ENCODE data around the gene HORMAD2. TPM values are rescaled to one million over a fixed set of nuclear protein-coding genes. Genes with fewer than 3 reads are reported as not detected.
A peak's percentile ranks its signal among the peaks of the same experiment; 100 is the strongest.

Gene HORMAD2
- total RNA-seq, 1 donor from 2014 or later, result not detected

- H3K4me2 ChIP-seq, result no peak overlapping the region
- Mint-ChIP-seq H3K4me3 (no peak overlapping the region), H3K4me1 (no peaks in the 10 kb centered on the region), H3K27ac (no peak overlapping the region), H3K9me3 (no peaks in the 10 kb centered on the region), H3K36me3 (no peaks in the 10 kb centered on the region), H3K27me3 (ENCODE audit: insufficient read depth, low read depth) (no peaks in the 10 kb centered on the region)
- no peak overlapping the region for H3K9ac ChIP-seq
- H3K27ac ChIP-seq, result no peak overlapping the region
- H3K4me1 ChIP-seq, result no peaks in the 10 kb centered on the region
- DNase-seq (ENCODE audit: low spot score), result no peak
- H3K4me3 ChIP-seq, result no peak overlapping the region
- no peaks in the 10 kb centered on the region for H3F3A ChIP-seq (ENCODE audit: low read depth)
- no peaks in the 10 kb centered on the region for H3K79me2 ChIP-seq (ENCODE audit: low read depth)
- H3K9me3 ChIP-seq (ENCODE audit: low read depth), result no peaks in the 10 kb centered on the region
- no peaks in the 10 kb centered on the region for H3K36me3 ChIP-seq
- no peak for TF ChIP-seq CTCF (IDR thresholded peaks at IDR 0.05)
- TF ChIP-seq EZH2 (IDR thresholded peaks at IDR 0.05), result no peak
- TF ChIP-seq EZH2phosphoT487 (IDR thresholded peaks at IDR 0.05), result no peak
- H2AFZ ChIP-seq (replicated peaks), result no peak overlapping the region
- no peaks in the 10 kb centered on the region for H3K27me3 ChIP-seq
- no peaks in the 10 kb centered on the region for H4K20me1 ChIP-seq (ENCODE audit: low read depth)
Observed at GRCh38 chr22:30170129-30170528, 89.9 kb downstream of the HORMAD2 start.

GRCh38 chr22:30171008-30171407 lies 90.7 kb downstream of the HORMAD2 start:
- no peaks in the 10 kb centered on the region for H3K9me3 Mint-ChIP-seq
- H3K36me3 Mint-ChIP-seq, result no peaks in the 10 kb centered on the region
- no peak for DNase-seq (ENCODE audit: low spot score)
- H3K9ac ChIP-seq, result no peak overlapping the region
- H3K36me3 ChIP-seq, result no peaks in the 10 kb centered on the region
- no peaks in the 10 kb centered on the region for H3K79me2 ChIP-seq (ENCODE audit: low read depth)
- no peaks in the 10 kb centered on the region for H3F3A ChIP-seq (ENCODE audit: low read depth)
- no peak overlapping the region for H3K4me2 ChIP-seq
- no peaks in the 10 kb centered on the region for H3K4me1 ChIP-seq
- no peaks in the 10 kb centered on the region for H3K4me1 Mint-ChIP-seq
- no peak for TF ChIP-seq EZH2 (IDR thresholded peaks at IDR 0.05)
- TF ChIP-seq CTCF (IDR thresholded peaks at IDR 0.05), result no peak
- TF ChIP-seq EZH2phosphoT487 (IDR thresholded peaks at IDR 0.05), result no peak
- H3K27me3 ChIP-seq, result no peaks in the 10 kb centered on the region
- no peak overlapping the region for H3K27ac ChIP-seq
- no peak overlapping the region for H2AFZ ChIP-seq (replicated peaks)
- H3K4me3 ChIP-seq, result no peak overlapping the region
- H4K20me1 ChIP-seq (ENCODE audit: low read depth), result no peaks in the 10 kb centered on the region
- H3K27me3 Mint-ChIP-seq (ENCODE audit: insufficient read depth, low read depth), result no peaks in the 10 kb centered on the region
- no peak overlapping the region for H3K27ac Mint-ChIP-seq
- H3K9me3 ChIP-seq (ENCODE audit: low read depth), result no peaks in the 10 kb centered on the region
- no peak overlapping the region for H3K4me3 Mint-ChIP-seq

GRCh38 chr22:30175690-30176288 lies 95.5 kb downstream of the HORMAD2 start:
- Histone ChIP-seq H3K27me3 (no peaks in the 10 kb centered on the region), H3F3A (ENCODE audit: low read depth) (no peaks in the 10 kb centered on the region), H3K27ac (no peak overlapping the region), H3K4me2 (no peak overlapping the region), H3K4me3 (no peak overlapping the region), H3K36me3 (no peaks in the 10 kb centered on the region), H2AFZ (replicated peaks) (peak overlapping the region; percentile 74), H4K20me1 (ENCODE audit: low read depth) (no peaks in the 10 kb centered on the region), H3K9me3 (ENCODE audit: low read depth) (no peaks in the 10 kb centered on the region), H3K9ac (no peak overlapping the region), H3K79me2 (ENCODE audit: low read depth) (no peaks in the 10 kb centered on the region), H3K4me1 (peaks cover 9% of the 10 kb centered on the region)
- DNase-seq (ENCODE audit: low spot score), result no peak
- Mint-ChIP-seq H3K27ac (no peak overlapping the region), H3K4me1 (peaks cover 13% of the 10 kb centered on the region), H3K4me3 (no peak overlapping the region), H3K9me3 (no peaks in the 10 kb centered on the region), H3K36me3 (no peaks in the 10 kb centered on the region), H3K27me3 (ENCODE audit: insufficient read depth, low read depth) (no peaks in the 10 kb centered on the region)
- TF ChIP-seq EZH2phosphoT487 (IDR thresholded peaks at IDR 0.05) (no peak), EZH2 (IDR thresholded peaks at IDR 0.05) (no peak), CTCF (IDR thresholded peaks at IDR 0.05) (no peak)
